Measurements from ENCODE around the gene GDA.

GRCh38 chr9:72262063-72262462 is 112.8 kb downstream of the GDA start:
- TF ChIP-seq POLR2A (IDR thresholded peaks at IDR 0.05; ENCODE audit: low read length) (no peak), GATA1 (IDR thresholded peaks at IDR 0.05; ENCODE audit: low read depth, low read length) (no peak)

Data from erythroblast (primary cell).